Osteoblast (primary cell): ENCODE results near the gene FAF1. TPM values are rescaled to one million over a fixed set of nuclear protein-coding genes. Genes with fewer than 3 reads are reported as not detected.
A peak's percentile ranks its signal among the peaks of the same experiment; 100 is the strongest.

Source experiments
- DNase-seq: peaks from one replicate; pipeline ENCODE4 v3.0.0; 2011; ENCODE audit warnings: low spot score, mixed read lengths; ENCODE audit not compliant: insufficient read length; ENCODE audit errors: missing footprints
- H2AFZ ChIP-seq: 2 replicates; pipeline ENCODE4 v1.6.0; 2011; ENCODE audit warnings: mild to moderate bottlenecking, low read length
- H3K27ac ChIP-seq: 2 replicates; pipeline ENCODE4 v1.5.1; 2011; ENCODE audit warnings: mild to moderate bottlenecking, low read depth, low read length, moderate library complexity
- H3K27me3 ChIP-seq: 2 replicates; pipeline ENCODE4 v1.6.0; 2012; ENCODE audit warnings: mild to moderate bottlenecking, control low read depth, inconsistent platforms, low read length, moderate library complexity; ENCODE audit not compliant: insufficient read depth
- H3K36me3 ChIP-seq: 2 replicates; pipeline ENCODE4 v1.5.1; 2011; ENCODE audit warnings: mild to moderate bottlenecking, low read length, control low read depth, moderate library complexity; ENCODE audit not compliant: insufficient read depth
- H3K4me1 ChIP-seq: 2 replicates; pipeline ENCODE4 v1.5.1; 2011; ENCODE audit warnings: mild to moderate bottlenecking, low read length, control low read depth, moderate library complexity; ENCODE audit not compliant: insufficient read depth
- H3K4me2 ChIP-seq: 2 replicates; pipeline ENCODE4 v1.6.0; 2011; ENCODE audit warnings: mild to moderate bottlenecking, low read length; ENCODE audit not compliant: insufficient read depth
- H3K4me3 ChIP-seq: fragments of 200-600 bp; sonication (generic); 3 replicates; pipeline ENCODE4 v1.5.1; 2012; ENCODE audit warnings: mild to moderate bottlenecking, low read length, inconsistent platforms; ENCODE audit not compliant: insufficient read depth
- H3K79me2 ChIP-seq: 2 replicates; pipeline ENCODE4 v1.6.0; 2012; ENCODE audit warnings: mild to moderate bottlenecking, low read length, control low read depth, inconsistent platforms; ENCODE audit not compliant: insufficient read depth
- H3K9me3 ChIP-seq: 2 replicates; pipeline ENCODE4 v1.5.1; 2011; ENCODE audit warnings: low read depth, low read length, control low read depth
- H4K20me1 ChIP-seq: 2 replicates; pipeline ENCODE4 v1.6.0; 2012; ENCODE audit warnings: mild to moderate bottlenecking, low read length, control low read depth; ENCODE audit not compliant: insufficient read depth
- CTCF ChIP-seq: IDR thresholded peaks from 2 replicates; pipeline ENCODE4 v1.5.1; 2011; ENCODE audit warnings: mild to moderate bottlenecking, low read depth, low read length, moderate library complexity; ENCODE audit errors: extremely low read depth
- total RNA-seq: library from RNA; depleted of rRNA; stranded (reverse); fragments of >200 nt; gene quantifications from 2 replicates; pipeline ENCODE4 v1.2.3, GENCODE V29; 2012

FAF1 gene
- total RNA-seq, 1 donor: 40.5 TPM

GRCh38 chr1:50667272-50667671 lies 292.8 kb downstream of the FAF1 start:
- H3K36me3 ChIP-seq: no peaks in the 10 kb centered on the region
- H3K4me3 ChIP-seq: no peak overlapping the region
- no peaks in the 10 kb centered on the region for H3K79me2 ChIP-seq
- peaks cover 16% of the 10 kb centered on the region for H3K4me1 ChIP-seq
- no peaks in the 10 kb centered on the region for H3K9me3 ChIP-seq
- no peaks in the 10 kb centered on the region for H3K27me3 ChIP-seq
- H3K27ac ChIP-seq: no peak overlapping the region
- H2AFZ ChIP-seq: no peak overlapping the region
- no peaks in the 10 kb centered on the region for H4K20me1 ChIP-seq
- no peak overlapping the region for H3K4me2 ChIP-seq
- DNase-seq: no peak
- TF ChIP-seq CTCF: no peak

DNA sequence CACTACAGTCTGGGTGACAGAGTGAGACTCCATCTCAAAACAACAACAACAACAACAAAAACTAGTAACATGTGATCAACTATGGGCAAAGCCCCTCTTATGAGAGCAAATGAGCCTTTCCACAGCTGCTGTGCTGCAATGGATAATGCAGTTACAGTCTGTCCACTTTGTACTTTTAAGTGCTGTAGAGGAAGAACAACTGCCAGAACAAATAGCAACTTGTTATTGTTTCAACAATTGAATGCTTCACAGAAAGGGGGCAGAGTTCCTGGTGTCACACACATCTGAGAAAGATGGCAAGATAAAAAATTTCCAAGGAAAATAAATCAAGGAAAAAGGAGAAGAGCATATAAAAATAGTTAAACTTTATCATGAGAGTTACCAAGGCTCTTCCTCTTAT lies 293.2 kb downstream of the FAF1 start:
- Histone ChIP-seq H3K27me3 (no peaks in the 10 kb centered on the region), H2AFZ (no peak overlapping the region), H3K9me3 (no peaks in the 10 kb centered on the region), H3K4me2 (no peak overlapping the region), H4K20me1 (no peaks in the 10 kb centered on the region), H3K27ac (no peak overlapping the region), H3K4me1 (peaks cover 19% of the 10 kb centered on the region), H3K79me2 (no peaks in the 10 kb centered on the region), H3K36me3 (no peaks in the 10 kb centered on the region), H3K4me3 (no peak overlapping the region)
- no peak for DNase-seq
- TF ChIP-seq CTCF: peak; percentile 21

GRCh38 chr1:50665413-50665812 lies 294.7 kb downstream of the FAF1 start:
- H3K27ac ChIP-seq: no peak overlapping the region
- H3K9me3 ChIP-seq: no peaks in the 10 kb centered on the region
- H3K4me2 ChIP-seq: no peak overlapping the region
- H3K79me2 ChIP-seq: no peaks in the 10 kb centered on the region
- no peak for TF ChIP-seq CTCF
- DNase-seq: no peak
- H3K4me1 ChIP-seq: peaks cover 24% of the 10 kb centered on the region
- no peaks in the 10 kb centered on the region for H3K27me3 ChIP-seq
- H4K20me1 ChIP-seq: no peaks in the 10 kb centered on the region
- no peak overlapping the region for H3K4me3 ChIP-seq
- H3K36me3 ChIP-seq: no peaks in the 10 kb centered on the region
- no peak overlapping the region for H2AFZ ChIP-seq

- Histone ChIP-seq H3K9me3 (no peaks in the 10 kb centered on the region), H3K4me1 (peaks cover 21% of the 10 kb centered on the region), H2AFZ (no peak overlapping the region), H4K20me1 (peaks cover 3% of the 10 kb centered on the region), H3K27ac (no peak overlapping the region), H3K27me3 (no peaks in the 10 kb centered on the region), H3K4me3 (no peak overlapping the region), H3K4me2 (no peak overlapping the region), H3K36me3 (no peaks in the 10 kb centered on the region), H3K79me2 (no peaks in the 10 kb centered on the region)
- TF ChIP-seq CTCF: no peak
- peak; percentile 66 for DNase-seq
These were observed 298.4 kb downstream of the FAF1 start for GRCh38 chr1:50661626-50662025.
